GM18520 (cell line): Measurements from ENCODE around the gene TEX52.

ENCODE experiments used
- ATAC-seq: cut with Tn5 transposase; IDR thresholded peaks from one replicate; pipeline ENCODE4 v1.9.1; 2021; ENCODE audit not compliant: unreplicated experiment

The TEX52 gene

DNA sequence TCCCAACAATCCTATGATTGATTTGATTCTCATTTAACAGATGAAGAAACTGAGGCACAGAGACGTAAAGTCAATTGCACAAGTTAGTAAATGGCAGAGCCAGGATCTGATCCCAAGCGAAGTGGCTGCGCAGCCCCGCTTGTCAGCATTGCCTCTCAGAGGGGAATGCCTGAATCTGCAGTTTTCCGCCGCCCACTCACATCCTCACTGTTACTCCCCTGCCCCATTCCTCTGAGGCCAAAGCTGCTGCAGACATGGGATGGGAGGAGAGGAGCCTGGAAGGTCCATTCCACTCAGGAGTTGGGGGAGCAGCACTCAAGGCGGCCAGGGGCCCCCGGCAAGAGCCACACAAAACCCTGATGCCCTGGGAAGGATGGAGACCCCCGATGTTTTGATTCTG, 23.0 kb downstream of the TEX52 start:
- no peak for ATAC-seq

DNA sequence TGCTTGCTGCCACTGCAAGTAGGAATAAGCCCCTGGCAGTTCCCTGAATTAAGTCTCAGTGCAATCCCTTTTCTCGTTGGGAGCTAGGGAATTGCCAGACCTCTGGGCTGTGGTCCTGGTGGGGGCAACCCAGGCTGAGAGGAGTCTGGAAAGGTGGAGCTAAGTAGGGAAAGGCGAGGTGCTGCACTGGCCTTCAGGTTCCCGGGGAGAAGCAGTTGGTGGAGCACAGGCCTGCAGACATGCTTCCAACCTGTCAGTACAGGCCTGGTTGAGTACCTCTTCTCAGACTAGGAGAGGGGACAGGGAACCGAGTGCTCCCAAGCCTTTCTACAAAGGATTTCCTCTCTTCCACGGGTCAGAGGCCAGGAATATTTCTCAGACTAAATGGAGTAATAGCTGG, 23.5 kb downstream of the TEX52 start:
- ATAC-seq = no peak

DNA sequence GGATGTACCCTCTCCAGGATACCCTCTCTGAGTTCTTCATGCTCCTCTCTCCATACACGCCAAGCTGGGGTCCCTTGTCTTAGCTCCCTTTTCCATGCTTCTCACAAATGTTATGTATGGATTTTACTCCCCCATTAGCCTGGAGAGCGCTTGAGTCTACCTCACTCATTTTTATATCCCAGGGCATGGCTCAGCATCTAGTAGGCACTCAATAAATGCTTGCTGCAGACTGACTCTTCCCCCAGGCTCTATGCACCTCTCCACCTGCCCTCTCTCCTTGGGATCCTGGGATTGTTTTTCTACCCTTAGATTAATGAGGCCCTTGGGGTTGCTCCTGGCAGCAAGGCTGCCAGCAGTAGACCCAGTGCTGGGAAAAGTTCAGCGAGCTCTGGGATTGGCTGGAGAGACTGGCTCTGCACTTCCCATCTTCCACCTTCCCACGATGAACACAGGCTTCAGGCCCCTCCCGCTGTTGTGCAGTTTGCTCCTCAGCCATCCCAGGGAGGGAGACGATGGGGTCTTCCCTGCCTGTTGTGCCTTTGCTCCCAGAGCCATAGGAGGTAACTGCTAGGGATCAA, 24.2 kb downstream of the TEX52 start:
- ATAC-seq = no peak

DNA sequence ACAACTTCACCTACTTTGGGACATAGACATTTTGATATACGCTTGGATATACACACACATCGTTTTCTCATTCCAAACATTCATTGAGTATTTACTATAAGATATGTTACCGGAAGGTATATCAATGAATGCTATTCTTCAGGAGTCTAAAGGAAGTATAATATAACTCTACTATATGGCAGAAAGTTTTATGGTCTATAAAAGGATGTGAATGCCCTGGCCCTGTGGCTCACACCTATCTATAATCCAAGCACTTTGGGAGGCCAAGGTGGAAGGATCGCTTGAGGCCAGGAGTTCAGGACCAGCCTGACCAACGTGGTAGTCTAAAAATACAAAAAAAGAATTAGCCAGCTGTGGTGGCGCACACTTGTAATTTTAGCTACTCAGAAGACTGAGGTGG, 27.6 kb downstream of the TEX52 start:
- no peak for ATAC-seq

DNA sequence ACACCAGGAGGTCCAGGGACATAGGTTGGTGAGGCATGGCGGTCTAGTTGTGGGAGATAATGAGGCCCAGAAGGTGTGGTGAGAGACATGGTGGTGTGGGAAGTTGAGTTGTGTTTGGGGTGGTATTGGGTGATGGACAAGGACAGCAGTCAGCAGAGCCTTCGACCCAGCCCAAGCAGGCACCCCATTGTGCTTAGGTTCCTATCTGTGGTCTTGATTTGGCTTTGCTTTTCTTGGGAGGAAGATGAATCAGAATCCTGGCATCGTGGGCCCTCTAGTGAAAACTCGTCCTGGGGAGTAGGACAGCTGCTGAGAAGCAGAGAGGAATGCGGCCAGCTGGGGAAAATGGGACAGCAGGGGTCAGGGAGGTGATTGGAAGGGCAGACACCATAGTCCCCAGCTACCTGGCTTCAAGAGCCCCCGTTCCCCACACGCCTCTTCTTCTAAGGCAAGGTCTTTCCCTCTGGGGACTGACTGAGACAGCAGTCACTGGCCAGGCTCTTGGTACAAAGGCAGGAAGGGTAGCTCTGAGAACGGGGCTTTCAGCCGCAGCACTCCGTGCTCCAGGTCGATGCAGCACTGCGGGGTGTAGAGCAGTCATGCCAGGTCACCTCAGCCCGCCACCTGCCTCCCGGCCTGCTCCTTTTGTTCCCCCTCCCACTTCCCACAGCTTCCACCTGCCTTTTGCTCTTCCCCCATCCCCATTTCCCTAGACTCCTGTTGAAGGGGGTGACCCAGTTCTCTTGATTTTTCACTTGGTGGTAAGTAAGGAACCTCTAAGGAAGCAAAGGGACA, 29.9 kb downstream of the TEX52 start:
- ATAC-seq = no peak

DNA sequence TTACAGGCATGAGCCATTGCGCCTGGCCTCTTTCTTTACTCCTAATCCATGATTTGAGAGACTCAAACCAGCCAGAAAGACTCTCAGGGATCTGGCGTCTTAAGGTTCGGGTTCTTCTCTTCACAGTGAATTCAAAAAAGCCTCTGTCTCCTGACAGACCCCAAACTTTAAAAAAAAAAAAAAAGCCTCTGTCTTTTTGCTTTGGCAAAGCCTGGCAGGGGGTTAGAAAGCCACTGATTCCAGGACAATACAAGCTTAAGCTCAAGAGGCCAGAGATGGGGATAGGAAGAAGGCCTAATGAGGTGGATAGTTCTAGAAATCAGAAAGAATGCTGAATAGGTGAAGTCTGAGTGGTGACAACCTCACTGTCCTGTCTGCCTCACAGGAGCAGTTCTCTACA, 30.8 kb downstream of the TEX52 start:
- ATAC-seq = no peak

DNA sequence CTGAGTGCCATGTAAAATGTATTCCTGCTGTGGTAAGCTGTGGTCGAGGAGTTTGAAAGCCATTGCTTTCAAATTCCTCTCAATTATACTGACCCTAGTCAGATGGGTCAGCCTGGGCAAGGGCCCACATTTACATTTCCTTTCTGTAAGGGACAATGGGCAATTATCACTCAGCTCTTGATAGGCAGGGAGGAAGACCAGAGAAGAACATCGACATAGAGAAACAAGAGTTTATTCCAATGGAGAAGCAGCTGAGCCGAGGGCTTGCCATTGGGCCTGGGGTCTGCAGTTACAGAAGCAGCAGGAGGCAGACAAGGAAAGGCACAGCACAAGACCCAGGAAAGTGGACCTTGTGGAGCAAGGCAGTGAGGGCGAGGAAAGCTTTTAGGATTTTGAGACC, 31.7 kb downstream of the TEX52 start:
- no peak for ATAC-seq

DNA sequence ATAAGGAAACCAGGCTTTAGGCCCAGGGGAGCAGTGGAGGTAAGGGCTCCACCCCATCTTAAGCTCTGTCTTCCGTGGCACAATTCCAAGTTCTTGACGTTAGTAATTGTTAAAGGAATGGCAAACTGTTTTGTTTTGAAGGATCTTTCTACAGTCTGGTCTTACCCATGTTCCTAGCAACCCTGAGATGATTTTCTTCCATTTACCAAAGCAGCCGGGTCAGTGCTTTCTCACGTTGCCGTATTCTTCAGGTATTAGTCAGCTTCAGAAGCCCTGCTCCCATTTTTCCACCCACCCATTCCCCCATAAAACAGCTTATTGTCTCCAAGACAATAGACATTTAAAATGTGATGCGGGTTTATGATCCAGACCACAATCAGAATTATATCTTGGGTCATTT, 32.3 kb downstream of the TEX52 start:
- no peak for ATAC-seq

DNA sequence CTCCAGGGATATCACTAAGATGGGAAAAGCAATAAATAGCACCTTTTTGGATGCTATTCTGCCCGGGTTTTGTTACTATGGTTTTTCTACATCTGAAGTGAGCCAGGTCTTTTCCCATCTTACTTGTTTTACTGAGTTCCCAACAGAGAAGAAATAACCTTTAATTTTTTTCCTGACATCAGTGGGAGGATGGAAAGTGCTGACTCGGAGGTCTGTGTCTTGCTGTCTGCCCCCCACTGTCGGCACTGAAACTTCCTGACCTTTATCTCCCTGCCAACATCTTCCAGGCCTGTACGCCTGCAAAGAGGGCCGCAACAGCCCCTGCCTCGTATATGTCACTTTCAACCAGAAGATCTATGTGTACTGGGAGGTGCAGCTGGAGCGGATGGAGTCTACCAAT, 33.4 kb downstream of the TEX52 start:
- ATAC-seq = no peak

DNA sequence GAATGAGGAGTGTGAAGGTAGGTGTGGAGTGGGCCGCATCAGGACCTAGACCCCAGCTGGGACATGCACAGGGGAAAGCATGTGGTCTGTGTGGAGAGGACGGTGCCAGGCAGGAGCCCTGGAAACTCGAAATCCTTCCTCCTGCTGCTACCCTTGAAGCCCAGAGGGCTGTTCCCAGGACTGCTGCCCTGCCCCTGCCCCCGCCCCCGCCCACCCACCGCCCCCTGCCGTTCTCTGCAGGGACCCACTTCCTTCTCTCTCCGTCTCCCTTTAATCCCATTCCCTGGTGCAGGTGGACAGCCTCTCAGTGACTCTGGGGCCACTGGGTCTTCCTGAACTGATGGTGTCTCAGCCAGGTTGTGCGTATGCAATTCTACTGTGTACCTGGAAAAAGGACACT, 36.4 kb downstream of the TEX52 start:
- no peak for ATAC-seq

DNA sequence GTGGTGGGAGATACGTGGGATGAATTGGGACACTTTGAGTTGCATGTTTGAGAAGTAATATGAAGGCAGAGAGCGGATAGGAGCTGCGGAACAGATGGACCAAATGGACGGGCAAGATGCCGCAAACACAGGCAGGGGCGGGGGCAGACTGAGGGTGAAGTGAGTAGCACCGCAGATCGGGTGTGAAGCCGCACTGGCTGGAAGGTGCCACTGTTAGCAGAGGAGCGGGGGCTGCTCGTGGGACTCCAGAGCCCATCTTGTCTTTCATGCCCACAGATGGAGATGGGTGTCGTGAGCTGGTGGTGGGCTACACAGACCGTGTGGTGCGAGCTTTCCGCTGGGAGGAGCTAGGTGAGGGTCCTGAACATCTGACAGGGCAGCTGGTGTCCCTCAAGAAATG, 37.0 kb downstream of the TEX52 start:
- ATAC-seq = no peak

DNA sequence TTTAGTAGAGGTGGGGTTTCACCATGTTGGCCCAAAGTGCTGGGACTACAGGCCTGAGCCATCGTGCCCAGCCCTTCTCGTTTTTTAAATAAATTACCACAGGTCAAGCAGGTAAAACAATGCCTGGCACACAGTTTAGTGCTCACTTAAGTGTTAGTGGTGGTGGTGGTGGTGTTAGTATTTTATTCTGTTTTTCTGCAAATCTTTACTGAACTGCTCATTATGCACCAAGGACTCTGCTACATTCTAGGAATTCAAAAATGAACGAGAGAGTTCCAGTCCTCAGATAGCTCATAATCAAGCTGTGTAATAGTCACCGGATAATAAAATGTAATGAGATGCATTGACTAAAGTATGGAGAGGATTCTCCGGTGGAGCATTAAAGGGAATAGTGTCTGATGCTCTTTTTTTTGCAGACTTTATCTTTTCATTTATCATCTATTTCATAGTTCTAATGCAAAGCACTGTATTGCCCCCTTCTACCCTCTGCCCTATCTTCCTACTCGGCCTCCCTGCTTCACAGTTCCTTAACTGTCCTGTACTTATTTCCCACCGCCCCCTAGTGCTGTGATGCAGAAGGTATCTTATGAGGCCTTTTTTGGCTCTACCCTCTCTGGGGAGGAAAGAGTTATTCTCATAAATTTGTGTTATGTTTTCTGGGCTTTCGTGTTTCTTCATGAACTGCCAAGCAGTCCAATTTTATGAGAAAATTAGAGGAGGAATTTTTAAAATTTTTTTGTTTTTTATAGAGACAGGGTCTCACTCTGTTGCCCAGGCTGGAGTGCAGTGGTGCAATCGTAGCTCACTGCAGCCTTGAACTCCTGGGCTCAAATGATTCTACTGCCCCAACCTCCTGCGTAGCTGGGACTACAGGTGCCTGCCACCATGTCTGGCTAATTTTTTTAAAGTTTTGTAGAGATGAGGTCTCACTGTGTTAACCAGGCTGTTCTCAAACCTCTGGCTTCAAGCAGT, 43.3 kb downstream of the TEX52 start:
- no peak for ATAC-seq

DNA sequence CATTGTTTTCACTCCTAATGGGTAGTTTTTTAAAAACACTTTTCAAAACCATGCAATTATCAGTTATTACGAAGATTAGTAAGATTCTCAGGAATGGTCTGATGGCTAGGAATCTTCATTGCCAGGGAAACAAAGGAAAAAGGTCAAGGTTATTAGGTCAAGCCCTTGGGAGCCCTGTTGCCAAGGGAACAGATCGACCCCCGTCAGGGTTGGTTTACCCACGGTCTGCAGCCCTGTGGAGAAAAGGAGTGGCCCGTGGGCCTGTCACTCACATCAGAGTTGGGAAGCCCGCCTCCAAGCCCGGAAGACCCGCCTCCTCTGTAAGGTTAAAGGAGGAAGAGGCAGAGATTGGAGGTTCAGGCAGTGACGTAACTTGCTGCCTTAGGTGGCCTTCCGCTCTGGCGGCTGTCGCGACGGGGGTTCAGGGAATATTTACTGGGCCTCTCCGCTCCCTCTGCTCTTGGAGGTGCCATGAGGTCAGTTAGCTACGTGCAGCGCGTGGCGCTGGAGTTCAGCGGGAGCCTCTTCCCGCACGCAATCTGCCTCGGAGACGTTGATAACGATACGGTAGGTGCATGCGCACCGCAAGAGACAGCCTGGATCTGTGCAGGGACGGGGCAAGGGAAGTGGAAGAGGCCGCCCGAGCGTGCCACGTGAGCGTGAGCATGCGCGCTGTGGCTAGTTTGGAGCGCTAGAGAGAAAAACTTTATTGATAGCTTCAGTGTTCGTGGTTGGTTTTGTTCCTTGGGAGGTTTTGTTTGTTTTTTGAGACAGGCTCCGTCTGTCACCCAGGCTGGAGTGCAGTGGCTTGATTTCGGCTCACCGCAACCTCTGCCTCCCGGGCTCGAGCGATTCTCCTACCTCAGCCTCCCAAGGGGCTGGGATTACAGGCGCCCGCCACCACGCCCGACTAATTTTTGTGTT, 44.3 kb downstream of the TEX52 start, which contains the start of gene ITFG2:
Gene ITFG2 (plus strand): TSS at position 379 of the 924 bp plus-strand sequence. CDS start 93 bp downstream, at position 472.
- ATAC-seq = peak; percentile 87

DNA sequence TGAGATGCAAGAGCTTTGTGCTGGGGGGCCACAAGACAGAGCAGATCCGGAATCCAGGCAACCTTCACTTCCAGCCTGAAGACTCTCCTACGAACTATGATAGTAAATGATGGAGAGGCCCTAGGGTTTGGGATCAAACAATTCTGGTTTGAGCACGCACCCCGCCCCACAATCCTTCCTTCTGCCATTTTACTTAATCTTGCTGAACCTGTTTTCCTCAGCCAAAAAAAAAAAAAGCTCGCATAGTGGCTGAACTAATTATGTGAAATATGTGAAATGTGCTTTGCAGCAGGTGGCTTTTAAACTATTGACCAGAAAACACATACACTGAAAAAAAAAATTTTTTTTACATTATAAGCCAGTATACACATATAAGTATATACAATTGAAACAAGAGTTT, 45.0 kb downstream of the TEX52 start:
- ATAC-seq = no peak

DNA sequence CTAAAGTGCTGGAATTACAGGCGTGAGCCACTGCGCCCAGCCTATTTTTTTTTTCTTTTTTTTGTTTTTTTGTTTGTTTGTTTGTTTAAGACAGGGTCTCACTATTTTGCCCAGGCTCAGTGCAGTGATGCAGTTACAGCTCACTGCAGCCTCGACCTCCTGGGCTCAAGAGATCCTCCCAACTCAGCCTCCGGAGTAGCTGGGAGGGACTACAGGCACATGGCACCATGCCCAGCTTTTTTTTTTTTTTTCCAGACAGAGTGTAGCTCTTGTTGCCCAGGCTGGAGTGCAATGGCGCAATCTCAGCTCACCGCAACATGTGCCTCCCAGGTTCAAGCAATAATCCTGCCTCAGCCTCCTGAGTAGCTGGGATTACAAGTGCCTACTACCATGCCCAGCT, 50.1 kb downstream of the TEX52 start:
- no peak for ATAC-seq

DNA sequence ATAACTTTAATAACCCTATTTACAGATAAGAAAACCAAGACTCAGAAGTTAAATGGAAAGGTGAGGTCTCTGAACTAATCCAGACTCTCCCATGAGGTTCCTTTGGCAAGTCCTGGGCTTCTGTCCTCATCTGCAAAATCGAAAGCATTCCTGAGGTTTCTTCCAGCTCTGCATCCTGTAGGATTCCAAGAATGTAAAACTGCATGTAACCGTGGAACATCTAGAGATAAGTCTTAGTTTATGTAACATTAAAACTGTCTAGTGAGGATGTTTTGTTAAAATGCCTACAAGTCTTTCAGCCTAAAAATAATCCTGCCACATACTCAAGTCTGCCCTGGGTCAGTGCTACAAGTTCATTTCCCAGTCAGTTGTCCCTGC, 51.7 kb downstream of the TEX52 start:
- ATAC-seq = no peak

DNA sequence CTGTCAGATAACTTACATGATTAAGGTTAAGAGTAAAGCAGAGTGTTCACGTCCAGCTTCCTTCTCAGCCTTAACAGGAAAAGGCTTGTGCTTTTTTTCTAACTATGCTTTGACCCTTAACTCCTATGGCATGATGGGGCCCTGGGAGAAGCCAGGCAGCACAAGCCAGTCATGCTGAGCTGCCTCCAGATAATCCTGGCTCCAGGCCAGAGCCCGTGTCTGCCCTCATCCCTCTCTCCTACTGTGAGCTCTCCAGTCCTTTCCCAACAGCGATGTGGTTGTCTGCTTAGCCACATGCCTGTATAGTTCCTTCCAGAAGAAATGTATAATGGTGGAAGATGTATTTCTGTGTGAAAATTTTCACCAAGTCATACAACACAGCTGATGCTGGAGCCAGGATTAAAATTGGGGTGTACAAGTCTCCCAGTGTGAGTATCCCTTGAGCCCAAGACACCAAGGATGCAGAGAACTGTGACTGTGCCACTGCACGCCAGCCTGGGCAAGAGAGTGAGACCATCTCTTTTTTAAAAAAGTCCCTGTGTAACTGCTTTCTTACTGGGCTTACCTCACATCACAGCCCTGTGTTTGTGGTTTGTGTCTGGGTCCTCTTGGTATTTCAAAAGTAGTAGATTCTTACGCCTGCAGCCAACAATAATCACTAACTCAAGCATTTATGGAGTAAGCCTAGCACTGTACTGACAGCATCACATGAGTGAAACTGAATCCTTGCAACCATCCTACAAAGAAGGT, 52.3 kb downstream of the TEX52 start:
- no peak for ATAC-seq

DNA sequence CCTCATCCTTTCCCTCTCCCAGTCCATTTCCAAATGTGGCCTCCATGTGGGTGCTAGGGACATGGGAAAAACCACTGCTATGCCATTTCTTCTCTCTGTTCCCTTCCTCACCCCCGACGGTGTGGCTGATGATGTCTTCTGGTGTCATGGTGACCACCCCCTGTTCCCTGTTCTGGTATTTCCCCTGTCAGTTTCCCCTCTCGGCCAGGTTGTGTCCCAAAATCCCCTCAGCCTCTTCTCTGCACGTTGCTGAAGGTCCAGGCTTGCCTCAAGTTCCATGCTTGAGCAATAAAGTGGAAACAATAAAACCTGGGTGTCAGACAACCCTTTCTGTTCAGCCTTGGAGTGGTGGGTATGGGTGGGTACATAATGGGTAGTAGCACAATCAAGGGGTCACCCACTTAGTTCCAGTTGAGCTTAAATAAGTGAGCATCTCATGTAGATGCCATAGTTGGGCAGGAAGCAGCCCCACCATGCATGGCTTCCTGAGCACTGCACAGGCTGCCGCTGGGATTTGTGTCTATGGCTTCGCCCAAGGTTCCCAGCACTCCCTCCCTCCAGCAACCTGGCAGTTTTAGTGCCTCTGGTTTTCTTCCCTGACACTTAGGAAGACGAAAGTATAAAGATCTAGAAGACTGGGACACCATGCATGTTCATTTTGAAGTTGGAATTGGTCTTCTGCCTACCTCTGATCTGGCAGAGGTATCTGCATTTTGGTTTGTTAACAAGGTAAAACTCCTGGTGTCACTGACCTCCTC, 53.0 kb downstream of the TEX52 start:
- ATAC-seq = no peak
